Activated T-cell treated with anti-CD3 and anti-CD28 coated beads, Interleukin-2, amount 50 U/mL, for 4 hours (primary cell): Measurements from ENCODE around the gene CPLANE2. TPM values are rescaled to one million over a fixed set of nuclear protein-coding genes. Genes with fewer than 3 reads are reported as not detected.

Source experiments
- ATAC-seq, 2 donors: fragments of 200-7000 bp; cut with Tn5 transposase; one replicate each; pipeline ENCODE4 v1.10.0; 2021
- DNase-seq: peaks from one replicate; pipeline ENCODE4 v3.0.0-alpha.2; 2020
- H3K27me3 Mint-ChIP-seq: one replicate; pipeline ENCODE4 v1.8.0; 2021; ENCODE audit warnings: low read depth, mixed read lengths
- H3K36me3 Mint-ChIP-seq: one replicate; pipeline ENCODE4 v1.8.0; 2022; ENCODE audit warnings: mixed read lengths; ENCODE audit not compliant: insufficient read depth
- H3K4me1 Mint-ChIP-seq: one replicate; pipeline ENCODE4 v1.8.0; 2021; ENCODE audit warnings: low read depth, mixed read lengths
- H3K4me3 Mint-ChIP-seq: one replicate; pipeline ENCODE4 v1.8.0; 2021; ENCODE audit warnings: mild to moderate bottlenecking, moderate library complexity, mixed read lengths
- H3K9me3 Mint-ChIP-seq: one replicate; pipeline ENCODE4 v1.8.0; 2021; ENCODE audit warnings: mixed read lengths
- total RNA-seq, 3 donors: library from RNA; stranded (reverse); gene quantifications; one replicate each; pipeline ENCODE4 v1.2.1, GENCODE V29; 2021

Gene CPLANE2
- total RNA-seq, 3 donors from 2014 or later, result 5.0 to 7.1 (median 6.5) TPM

GRCh38 chr1:16186655-16187235, 50.2 kb downstream of the CPLANE2 start:
- Mint-ChIP-seq H3K4me3 (no peak overlapping the region), H3K27me3 (peaks cover 11% of the 10 kb centered on the region)
- ATAC-seq, result no peak

GRCh38 chr1:16184557-16185303, 52.3 kb downstream of the CPLANE2 start:
- ATAC-seq (no peak), DNase-seq (no peak)
- Mint-ChIP-seq H3K4me1 (no peaks in the 10 kb centered on the region), H3K9me3 (no peaks in the 10 kb centered on the region), H3K4me3 (no peak overlapping the region), H3K36me3 (no peaks in the 10 kb centered on the region), H3K27me3 (peaks cover 6% of the 10 kb centered on the region)

More at GRCh38 chr1:16186655-16187235, 50.2 kb downstream of the CPLANE2 start:
- no peak for DNase-seq
- Mint-ChIP-seq H3K36me3 (no peaks in the 10 kb centered on the region), H3K4me1 (no peaks in the 10 kb centered on the region), H3K9me3 (no peaks in the 10 kb centered on the region)

- no peaks in the 10 kb centered on the region for H3K36me3 Mint-ChIP-seq
- no peaks in the 10 kb centered on the region for H3K4me1 Mint-ChIP-seq
- DNase-seq, result no peak
- H3K27me3 Mint-ChIP-seq, result peaks cover 3% of the 10 kb centered on the region
- no peak for ATAC-seq
- H3K4me3 Mint-ChIP-seq, result no peak overlapping the region
- no peaks in the 10 kb centered on the region for H3K9me3 Mint-ChIP-seq
Measured at GRCh38 chr1:16183765-16184556, 53.0 kb downstream of the CPLANE2 start.

GRCh38 chr1:16183179-16183578, 53.8 kb downstream of the CPLANE2 start:
- H3K4me3 Mint-ChIP-seq, result no peak overlapping the region
- no peaks in the 10 kb centered on the region for H3K27me3 Mint-ChIP-seq
- no peak for ATAC-seq
- H3K9me3 Mint-ChIP-seq, result no peaks in the 10 kb centered on the region
- no peaks in the 10 kb centered on the region for H3K36me3 Mint-ChIP-seq
- no peak for DNase-seq
- no peaks in the 10 kb centered on the region for H3K4me1 Mint-ChIP-seq

- no peak overlapping the region for H3K4me3 Mint-ChIP-seq
Measured at GRCh38 chr1:16181887-16182719, 54.9 kb downstream of the CPLANE2 start.

More at GRCh38 chr1:16181887-16182719, 54.9 kb downstream of the CPLANE2 start:
- ATAC-seq (no peak), DNase-seq (no peak)
- Mint-ChIP-seq H3K9me3 (no peaks in the 10 kb centered on the region), H3K4me1 (no peaks in the 10 kb centered on the region), H3K27me3 (no peaks in the 10 kb centered on the region), H3K36me3 (no peaks in the 10 kb centered on the region)

Other genes starting within 250 kb of the CPLANE2 start
- gene SRARP, start 232.9 kb downstream of the CPLANE2 start, total RNA-seq, result not detected
- under 1 TPM; 0.16 to 0.43 (median 0.24) TPM for gene HSPB7, start 219.1 kb downstream of the CPLANE2 start, total RNA-seq
- not detected for gene CLCNKA, start 215.1 kb downstream of the CPLANE2 start, total RNA-seq
- gene CLCNKB, start 193.4 kb downstream of the CPLANE2 start, total RNA-seq, result not detected
- gene FAM131C, start 163.5 kb downstream of the CPLANE2 start, total RNA-seq, result under 1 TPM in 2 of 3 donors, not detected in 1; 0.20 to 0.24 TPM
- under 1 TPM; 0.29 to 0.35 (median 0.33) TPM for gene EPHA2, start 81.1 kb downstream of the CPLANE2 start, total RNA-seq
- gene ARHGEF19, start 24.5 kb downstream of the CPLANE2 start, total RNA-seq, result 10 to 100 TPM; 10.6 to 16.6 (median 11.1) TPM
- 10 to 100 TPM; 12.4 to 14.3 (median 13.4) TPM for gene FBXO42, start 115.3 kb upstream of the CPLANE2 start, total RNA-seq
- gene SZRD1, start 130.1 kb upstream of the CPLANE2 start, total RNA-seq, result 100 to 1,000 TPM; 194 to 215 (median 212) TPM
- not detected for gene SPATA21, start 200.2 kb upstream of the CPLANE2 start, total RNA-seq
- 10 to 100 TPM; 63.5 to 71.6 (median 64.8) TPM for gene NECAP2, start 203.5 kb upstream of the CPLANE2 start, total RNA-seq